Body of pancreas (tissue), 4 donors: Measurements from ENCODE around the gene IRF7. TPM values are rescaled to one million over a fixed set of nuclear protein-coding genes. Genes with fewer than 3 reads are reported as not detected.

Experiments
- ATAC-seq: fragments of 150-250 bp; one replicate; pipeline ENCODE4 v1.9.1; 2016
- DNase-seq, 4 donors: peaks; one replicate each; pipeline ENCODE4 v3.0.0-alpha.2; 2019
- H3K27ac ChIP-seq, 4 donors: fragments of 200-600 bp; sonication (generic); 1 replicate in 3 of 4; 2 replicates in 1 of 4; pipeline versions ENCODE4 v1.5.1 to v1.6.1; 2016 to 2019; ENCODE audit warnings: mild to moderate bottlenecking in 1 of 4, mixed read lengths in 1 of 4, moderate library complexity in 1 of 4
- H3K27me3 ChIP-seq, 2 donors: fragments of 200-600 bp; sonication (generic); one replicate each; pipeline ENCODE4 v1.6.0; 2016; ENCODE audit warnings: mild to moderate bottlenecking in 1 of 2
- H3K36me3 ChIP-seq, 2 donors: fragments of 200-600 bp; sonication (generic); replicated peaks in 1 of 2; 2 replicates each; pipeline ENCODE4 v1.5.1; 2016; ENCODE audit warnings: low read depth in 2 of 2; ENCODE audit not compliant: insufficient read depth in 1 of 2
- H3K4me1 ChIP-seq: fragments of 200-600 bp; sonication (generic); one replicate; pipeline ENCODE4 v1.6.0; 2016
- H3K4me3 ChIP-seq, 2 donors: fragments of 200-600 bp; sonication (generic); 1 replicate in 1 of 2; 2 replicates in 1 of 2; pipeline ENCODE4 v1.5.1; 2016 to 2019
- H3K9me3 ChIP-seq, 3 donors: fragments of 200-600 bp; sonication (generic); 1 replicate in 2 of 3; 2 replicates in 1 of 3; pipeline ENCODE4 v1.5.1; 2016
- POLR2A ChIP-seq, 3 donors: fragments of 450-650 bp; IDR thresholded peaks; one replicate each; pipeline ENCODE4 v1.6.1; 2016; ENCODE audit warnings: antibody characterized with exemption in 3 of 3, mild to moderate bottlenecking in 2 of 3
- WGBS, 2 donors: methylation state at CpG; one replicate each; pipeline ENCODE4 v1.1.5; 2017; 5-methylcytosine and 5-hydroxymethylcytosine counted together
- intact Hi-C: fragments of 100-400 bp; cut with DNase I; formaldehyde crosslinking; loops from one replicate; pipeline ENCODE4 v1.15.1; 2023
- total RNA-seq, 2 donors: library from RNA; depleted of rRNA; stranded (reverse); fragments of >200 nt; gene quantifications; one replicate each; pipeline ENCODE4 v1.1.0, GENCODE V29; 2016
- TF ChIP-seq, protein P1 (sequence below), 7 experiments: fragments of 450-650 bp in 4 of 7; fragments of 200-600 bp in 3 of 7; sonication (generic) in 3 of 7; IDR thresholded peaks; one replicate each; pipeline ENCODE4 v1.5.1; 2016 to 2019; ENCODE audit warnings: antibody characterized with exemption in 7 of 7

IRF7 gene
- total RNA-seq, 2 donors from 2014 or later, result 10.4 to 10.9 TPM

GRCh38 chr11:581342-581741 lies 34.4 kb downstream of the IRF7 start:
- peaks cover 4 to 5% of the 10 kb centered on the region in 2 donors for H3K36me3 ChIP-seq
- H3K9me3 ChIP-seq, result no peaks in the 10 kb centered on the region
- H3K4me3 ChIP-seq, result no peak overlapping the region
- peaks cover 47% of the 10 kb centered on the region for H3K4me1 ChIP-seq
- TF ChIP-seq, protein P1, sequence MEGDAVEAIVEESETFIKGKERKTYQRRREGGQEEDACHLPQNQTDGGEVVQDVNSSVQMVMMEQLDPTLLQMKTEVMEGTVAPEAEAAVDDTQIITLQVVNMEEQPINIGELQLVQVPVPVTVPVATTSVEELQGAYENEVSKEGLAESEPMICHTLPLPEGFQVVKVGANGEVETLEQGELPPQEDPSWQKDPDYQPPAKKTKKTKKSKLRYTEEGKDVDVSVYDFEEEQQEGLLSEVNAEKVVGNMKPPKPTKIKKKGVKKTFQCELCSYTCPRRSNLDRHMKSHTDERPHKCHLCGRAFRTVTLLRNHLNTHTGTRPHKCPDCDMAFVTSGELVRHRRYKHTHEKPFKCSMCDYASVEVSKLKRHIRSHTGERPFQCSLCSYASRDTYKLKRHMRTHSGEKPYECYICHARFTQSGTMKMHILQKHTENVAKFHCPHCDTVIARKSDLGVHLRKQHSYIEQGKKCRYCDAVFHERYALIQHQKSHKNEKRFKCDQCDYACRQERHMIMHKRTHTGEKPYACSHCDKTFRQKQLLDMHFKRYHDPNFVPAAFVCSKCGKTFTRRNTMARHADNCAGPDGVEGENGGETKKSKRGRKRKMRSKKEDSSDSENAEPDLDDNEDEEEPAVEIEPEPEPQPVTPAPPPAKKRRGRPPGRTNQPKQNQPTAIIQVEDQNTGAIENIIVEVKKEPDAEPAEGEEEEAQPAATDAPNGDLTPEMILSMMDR (IDR thresholded peaks at IDR 0.05), result no peak
- TF ChIP-seq POLR2A (IDR thresholded peaks at IDR 0.05), result no peak
- no peak for ATAC-seq
- WGBS, 2 donors, result 81 to 85% methylated on average over 5 to 14 of the region's 14 CpGs
- no peaks in the 10 kb centered on the region for H3K27me3 ChIP-seq
- DNase-seq, result no peak
- intact Hi-C loops, result no loop called here
- H3K27ac ChIP-seq, result no peak overlapping the region

- H3K4me1 ChIP-seq, result peaks cover 52% of the 10 kb centered on the region
- WGBS, 2 donors, result 32 to 34% methylated on average over 10 to 20 of the region's 20 CpGs
- no peaks in the 10 kb centered on the region for H3K27me3 ChIP-seq
- intact Hi-C loops, result no loop called here
- no peak for ATAC-seq
- no peaks in the 10 kb centered on the region for H3K9me3 ChIP-seq
- H3K36me3 ChIP-seq, result peaks cover 4 to 5% of the 10 kb centered on the region in 2 donors
- H3K4me3 ChIP-seq, result no peak overlapping the region
- TF ChIP-seq POLR2A (IDR thresholded peaks at IDR 0.05), result no peak
- TF ChIP-seq, protein P1 (IDR thresholded peaks at IDR 0.05), result no peak
- peak; percentile 39 to 69 (median 64) for DNase-seq
- peak overlapping the region in 2 of 4 donors; percentile 13 to 54 for H3K27ac ChIP-seq
These were observed 35.7 kb downstream of the IRF7 start for GRCh38 chr11:579830-580601.

DNA sequence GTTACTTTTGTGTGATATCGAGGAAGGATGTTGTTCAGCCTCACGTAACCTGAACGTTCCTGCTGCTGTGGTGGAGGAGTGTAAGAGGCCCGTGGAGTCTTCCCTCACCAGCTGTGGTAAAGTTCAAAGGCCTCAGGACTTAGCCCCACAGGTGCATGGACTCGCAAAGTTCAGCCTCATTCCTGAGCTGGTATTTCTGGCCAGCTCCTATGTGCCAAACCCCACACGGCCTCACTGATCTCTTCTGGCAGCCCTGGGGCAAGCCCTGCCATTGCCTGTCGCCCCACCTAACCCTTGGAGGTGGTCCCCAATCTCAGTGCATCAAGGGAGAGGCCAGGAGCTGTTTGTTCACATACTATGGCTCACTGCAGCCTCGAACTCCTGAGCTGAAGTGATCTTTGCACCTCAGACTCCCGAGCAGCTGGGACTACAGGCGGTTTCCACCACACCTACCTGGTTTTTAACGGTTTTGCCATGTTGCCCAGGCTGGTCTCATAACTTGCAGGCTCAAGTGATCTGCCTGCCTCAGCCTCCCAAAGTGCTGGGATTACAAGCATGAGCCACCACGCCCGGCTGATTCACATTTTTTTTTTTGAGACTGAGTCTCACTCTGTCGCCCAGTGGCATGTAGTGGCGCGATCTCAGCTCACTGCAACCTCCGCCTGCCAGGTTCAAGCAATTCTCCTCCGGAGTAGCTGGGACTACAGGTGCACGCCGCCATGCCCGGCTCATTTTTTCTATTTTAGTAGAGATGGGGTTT lies 37.3 kb downstream of the IRF7 start:
- H3K36me3 ChIP-seq, result peaks cover 2 to 5% of the 10 kb centered on the region in 2 donors
- WGBS, 2 donors, result 57 to 67% methylated on average over 16 to 21 of the region's 21 CpGs

GRCh38 chr11:577611-577894 lies 38.2 kb downstream of the IRF7 start:
- Histone ChIP-seq H3K4me1 (peaks cover 61% of the 10 kb centered on the region), H3K9me3 (no peaks in the 10 kb centered on the region), H3K27me3 (no peaks in the 10 kb centered on the region), H3K27ac (peak overlapping the region in 3 of 4 donors; percentile 57 to 99 (median 97)), H3K4me3 (peak overlapping the region in 1 of 2 donors; percentile 74), H3K36me3 (peaks cover 2 to 5% of the 10 kb centered on the region in 2 donors)
- intact Hi-C loops, result no loop called here
- TF ChIP-seq, protein P1 (IDR thresholded peaks at IDR 0.05), result no peak
- no peak for TF ChIP-seq POLR2A (IDR thresholded peaks at IDR 0.05)
- ATAC-seq, result no peak
- no peak for DNase-seq
- 25 to 30% methylated on average over 6 of the region's 6 CpGs for WGBS, 2 donors

More for the DNA sequence above, 37.3 kb downstream of the IRF7 start:
- Histone ChIP-seq H3K27ac (peak overlapping the region in 1 of 4 donors; percentile 13), H3K9me3 (no peaks in the 10 kb centered on the region), H3K4me1 (peaks cover 61% of the 10 kb centered on the region), H3K4me3 (no peak overlapping the region), H3K27me3 (no peaks in the 10 kb centered on the region)
- DNase-seq (no peak), ATAC-seq (no peak)
- intact Hi-C loops, result no loop called here
- TF ChIP-seq, protein P1 (IDR thresholded peaks at IDR 0.05), result no peak
- TF ChIP-seq POLR2A (IDR thresholded peaks at IDR 0.05), result no peak
